OCI-LY1 (cell line): ENCODE results near the gene NOL11.

Experiments
- CTCF ChIP-seq: fragments of 200-600 bp; sonication (generic), shearing (Covaris generic); IDR thresholded peaks from 2 replicates; pipeline ENCODE4 v1.5.1; 2017; ENCODE audit warnings: mild to moderate bottlenecking, antibody characterized with exemption, low read length, moderate library complexity, mixed read lengths
- EZH2 ChIP-seq: fragments of 200-600 bp; sonication (generic), shearing (Covaris generic); IDR thresholded peaks from 2 replicates; pipeline ENCODE4 v1.8.0; 2017; ENCODE audit warnings: borderline replicate concordance, mixed run types, mild to moderate bottlenecking, antibody characterized with exemption, low read length, moderate library complexity, mixed read lengths

GRCh38 chr17:67772679-67773078 lies 54.9 kb downstream of the NOL11 start:
- TF ChIP-seq CTCF (no peak), EZH2 (no peak)
